ENCODE results near the gene SPOCK1.

DNA sequence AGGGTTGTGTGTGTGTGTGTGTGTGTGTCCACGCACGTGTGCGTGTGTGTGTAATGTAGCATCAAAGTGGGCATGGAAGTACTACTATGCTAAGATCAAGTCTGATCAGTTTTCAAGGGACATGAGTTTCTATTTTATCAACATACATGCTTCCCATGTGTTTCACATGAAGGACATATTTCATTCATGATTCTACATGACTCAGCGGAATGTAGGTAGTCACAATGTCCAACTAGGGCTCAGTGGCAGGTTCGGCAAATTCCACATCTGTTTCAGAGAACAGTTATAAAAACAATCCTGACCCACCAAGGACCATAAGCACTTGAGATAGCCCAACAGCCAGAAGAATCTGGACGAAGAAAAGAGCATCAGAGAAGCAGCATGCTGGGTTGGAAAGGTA, 148.3 kb downstream of the SPOCK1 start:
- no peak for TF ChIP-seq TAF1 (IDR thresholded peaks at IDR 0.05; ENCODE audit: borderline replicate concordance, insufficient read depth, low read length)
- TF ChIP-seq SIN3A (IDR thresholded peaks at IDR 0.05; ENCODE audit: borderline replicate concordance, insufficient read depth, low read length), result no peak
